ENCODE data around the gene OGDH. TPM values are rescaled to one million over a fixed set of nuclear protein-coding genes. Genes with fewer than 3 reads are reported as not detected.

OGDH gene
- total and polyA plus RNA-seq, 2 experiments from 2014 or later, result 13.5 to 76.9 TPM

- peaks cover 4% of the 10 kb centered on the region; the same call in 1 of the 2 replicates for H3K36me3 ChIP-seq (ENCODE audit: insufficient read depth)
- H3K9me2 ChIP-seq (ENCODE audit: insufficient read depth), result no peaks in the 10 kb centered on the region
- no peak overlapping the region for H3K4me3 Mint-ChIP-seq
- H3K9me3 Mint-ChIP-seq, result peaks cover 17% of the 10 kb centered on the region
- peaks cover 4% of the 10 kb centered on the region; the same call in 2 of the 3 replicates for H3K4me1 Mint-ChIP-seq
- TF ChIP-seq, protein P1, sequence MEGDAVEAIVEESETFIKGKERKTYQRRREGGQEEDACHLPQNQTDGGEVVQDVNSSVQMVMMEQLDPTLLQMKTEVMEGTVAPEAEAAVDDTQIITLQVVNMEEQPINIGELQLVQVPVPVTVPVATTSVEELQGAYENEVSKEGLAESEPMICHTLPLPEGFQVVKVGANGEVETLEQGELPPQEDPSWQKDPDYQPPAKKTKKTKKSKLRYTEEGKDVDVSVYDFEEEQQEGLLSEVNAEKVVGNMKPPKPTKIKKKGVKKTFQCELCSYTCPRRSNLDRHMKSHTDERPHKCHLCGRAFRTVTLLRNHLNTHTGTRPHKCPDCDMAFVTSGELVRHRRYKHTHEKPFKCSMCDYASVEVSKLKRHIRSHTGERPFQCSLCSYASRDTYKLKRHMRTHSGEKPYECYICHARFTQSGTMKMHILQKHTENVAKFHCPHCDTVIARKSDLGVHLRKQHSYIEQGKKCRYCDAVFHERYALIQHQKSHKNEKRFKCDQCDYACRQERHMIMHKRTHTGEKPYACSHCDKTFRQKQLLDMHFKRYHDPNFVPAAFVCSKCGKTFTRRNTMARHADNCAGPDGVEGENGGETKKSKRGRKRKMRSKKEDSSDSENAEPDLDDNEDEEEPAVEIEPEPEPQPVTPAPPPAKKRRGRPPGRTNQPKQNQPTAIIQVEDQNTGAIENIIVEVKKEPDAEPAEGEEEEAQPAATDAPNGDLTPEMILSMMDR (conservative IDR thresholded peaks at IDR 0.05; ENCODE audit: low read depth in 2 of 2), result no peak
- TF ChIP-seq, protein P2, sequence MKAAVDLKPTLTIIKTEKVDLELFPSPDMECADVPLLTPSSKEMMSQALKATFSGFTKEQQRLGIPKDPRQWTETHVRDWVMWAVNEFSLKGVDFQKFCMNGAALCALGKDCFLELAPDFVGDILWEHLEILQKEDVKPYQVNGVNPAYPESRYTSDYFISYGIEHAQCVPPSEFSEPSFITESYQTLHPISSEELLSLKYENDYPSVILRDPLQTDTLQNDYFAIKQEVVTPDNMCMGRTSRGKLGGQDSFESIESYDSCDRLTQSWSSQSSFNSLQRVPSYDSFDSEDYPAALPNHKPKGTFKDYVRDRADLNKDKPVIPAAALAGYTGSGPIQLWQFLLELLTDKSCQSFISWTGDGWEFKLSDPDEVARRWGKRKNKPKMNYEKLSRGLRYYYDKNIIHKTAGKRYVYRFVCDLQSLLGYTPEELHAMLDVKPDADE (IDR thresholded peaks at IDR 0.05), result no peak
- TF ChIP-seq, protein P3, sequence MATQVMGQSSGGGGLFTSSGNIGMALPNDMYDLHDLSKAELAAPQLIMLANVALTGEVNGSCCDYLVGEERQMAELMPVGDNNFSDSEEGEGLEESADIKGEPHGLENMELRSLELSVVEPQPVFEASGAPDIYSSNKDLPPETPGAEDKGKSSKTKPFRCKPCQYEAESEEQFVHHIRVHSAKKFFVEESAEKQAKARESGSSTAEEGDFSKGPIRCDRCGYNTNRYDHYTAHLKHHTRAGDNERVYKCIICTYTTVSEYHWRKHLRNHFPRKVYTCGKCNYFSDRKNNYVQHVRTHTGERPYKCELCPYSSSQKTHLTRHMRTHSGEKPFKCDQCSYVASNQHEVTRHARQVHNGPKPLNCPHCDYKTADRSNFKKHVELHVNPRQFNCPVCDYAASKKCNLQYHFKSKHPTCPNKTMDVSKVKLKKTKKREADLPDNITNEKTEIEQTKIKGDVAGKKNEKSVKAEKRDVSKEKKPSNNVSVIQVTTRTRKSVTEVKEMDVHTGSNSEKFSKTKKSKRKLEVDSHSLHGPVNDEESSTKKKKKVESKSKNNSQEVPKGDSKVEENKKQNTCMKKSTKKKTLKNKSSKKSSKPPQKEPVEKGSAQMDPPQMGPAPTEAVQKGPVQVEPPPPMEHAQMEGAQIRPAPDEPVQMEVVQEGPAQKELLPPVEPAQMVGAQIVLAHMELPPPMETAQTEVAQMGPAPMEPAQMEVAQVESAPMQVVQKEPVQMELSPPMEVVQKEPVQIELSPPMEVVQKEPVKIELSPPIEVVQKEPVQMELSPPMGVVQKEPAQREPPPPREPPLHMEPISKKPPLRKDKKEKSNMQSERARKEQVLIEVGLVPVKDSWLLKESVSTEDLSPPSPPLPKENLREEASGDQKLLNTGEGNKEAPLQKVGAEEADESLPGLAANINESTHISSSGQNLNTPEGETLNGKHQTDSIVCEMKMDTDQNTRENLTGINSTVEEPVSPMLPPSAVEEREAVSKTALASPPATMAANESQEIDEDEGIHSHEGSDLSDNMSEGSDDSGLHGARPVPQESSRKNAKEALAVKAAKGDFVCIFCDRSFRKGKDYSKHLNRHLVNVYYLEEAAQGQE (IDR thresholded peaks at IDR 0.05; ENCODE audit: unreplicated experiment), result no peak
- TF ChIP-seq, protein P4, sequence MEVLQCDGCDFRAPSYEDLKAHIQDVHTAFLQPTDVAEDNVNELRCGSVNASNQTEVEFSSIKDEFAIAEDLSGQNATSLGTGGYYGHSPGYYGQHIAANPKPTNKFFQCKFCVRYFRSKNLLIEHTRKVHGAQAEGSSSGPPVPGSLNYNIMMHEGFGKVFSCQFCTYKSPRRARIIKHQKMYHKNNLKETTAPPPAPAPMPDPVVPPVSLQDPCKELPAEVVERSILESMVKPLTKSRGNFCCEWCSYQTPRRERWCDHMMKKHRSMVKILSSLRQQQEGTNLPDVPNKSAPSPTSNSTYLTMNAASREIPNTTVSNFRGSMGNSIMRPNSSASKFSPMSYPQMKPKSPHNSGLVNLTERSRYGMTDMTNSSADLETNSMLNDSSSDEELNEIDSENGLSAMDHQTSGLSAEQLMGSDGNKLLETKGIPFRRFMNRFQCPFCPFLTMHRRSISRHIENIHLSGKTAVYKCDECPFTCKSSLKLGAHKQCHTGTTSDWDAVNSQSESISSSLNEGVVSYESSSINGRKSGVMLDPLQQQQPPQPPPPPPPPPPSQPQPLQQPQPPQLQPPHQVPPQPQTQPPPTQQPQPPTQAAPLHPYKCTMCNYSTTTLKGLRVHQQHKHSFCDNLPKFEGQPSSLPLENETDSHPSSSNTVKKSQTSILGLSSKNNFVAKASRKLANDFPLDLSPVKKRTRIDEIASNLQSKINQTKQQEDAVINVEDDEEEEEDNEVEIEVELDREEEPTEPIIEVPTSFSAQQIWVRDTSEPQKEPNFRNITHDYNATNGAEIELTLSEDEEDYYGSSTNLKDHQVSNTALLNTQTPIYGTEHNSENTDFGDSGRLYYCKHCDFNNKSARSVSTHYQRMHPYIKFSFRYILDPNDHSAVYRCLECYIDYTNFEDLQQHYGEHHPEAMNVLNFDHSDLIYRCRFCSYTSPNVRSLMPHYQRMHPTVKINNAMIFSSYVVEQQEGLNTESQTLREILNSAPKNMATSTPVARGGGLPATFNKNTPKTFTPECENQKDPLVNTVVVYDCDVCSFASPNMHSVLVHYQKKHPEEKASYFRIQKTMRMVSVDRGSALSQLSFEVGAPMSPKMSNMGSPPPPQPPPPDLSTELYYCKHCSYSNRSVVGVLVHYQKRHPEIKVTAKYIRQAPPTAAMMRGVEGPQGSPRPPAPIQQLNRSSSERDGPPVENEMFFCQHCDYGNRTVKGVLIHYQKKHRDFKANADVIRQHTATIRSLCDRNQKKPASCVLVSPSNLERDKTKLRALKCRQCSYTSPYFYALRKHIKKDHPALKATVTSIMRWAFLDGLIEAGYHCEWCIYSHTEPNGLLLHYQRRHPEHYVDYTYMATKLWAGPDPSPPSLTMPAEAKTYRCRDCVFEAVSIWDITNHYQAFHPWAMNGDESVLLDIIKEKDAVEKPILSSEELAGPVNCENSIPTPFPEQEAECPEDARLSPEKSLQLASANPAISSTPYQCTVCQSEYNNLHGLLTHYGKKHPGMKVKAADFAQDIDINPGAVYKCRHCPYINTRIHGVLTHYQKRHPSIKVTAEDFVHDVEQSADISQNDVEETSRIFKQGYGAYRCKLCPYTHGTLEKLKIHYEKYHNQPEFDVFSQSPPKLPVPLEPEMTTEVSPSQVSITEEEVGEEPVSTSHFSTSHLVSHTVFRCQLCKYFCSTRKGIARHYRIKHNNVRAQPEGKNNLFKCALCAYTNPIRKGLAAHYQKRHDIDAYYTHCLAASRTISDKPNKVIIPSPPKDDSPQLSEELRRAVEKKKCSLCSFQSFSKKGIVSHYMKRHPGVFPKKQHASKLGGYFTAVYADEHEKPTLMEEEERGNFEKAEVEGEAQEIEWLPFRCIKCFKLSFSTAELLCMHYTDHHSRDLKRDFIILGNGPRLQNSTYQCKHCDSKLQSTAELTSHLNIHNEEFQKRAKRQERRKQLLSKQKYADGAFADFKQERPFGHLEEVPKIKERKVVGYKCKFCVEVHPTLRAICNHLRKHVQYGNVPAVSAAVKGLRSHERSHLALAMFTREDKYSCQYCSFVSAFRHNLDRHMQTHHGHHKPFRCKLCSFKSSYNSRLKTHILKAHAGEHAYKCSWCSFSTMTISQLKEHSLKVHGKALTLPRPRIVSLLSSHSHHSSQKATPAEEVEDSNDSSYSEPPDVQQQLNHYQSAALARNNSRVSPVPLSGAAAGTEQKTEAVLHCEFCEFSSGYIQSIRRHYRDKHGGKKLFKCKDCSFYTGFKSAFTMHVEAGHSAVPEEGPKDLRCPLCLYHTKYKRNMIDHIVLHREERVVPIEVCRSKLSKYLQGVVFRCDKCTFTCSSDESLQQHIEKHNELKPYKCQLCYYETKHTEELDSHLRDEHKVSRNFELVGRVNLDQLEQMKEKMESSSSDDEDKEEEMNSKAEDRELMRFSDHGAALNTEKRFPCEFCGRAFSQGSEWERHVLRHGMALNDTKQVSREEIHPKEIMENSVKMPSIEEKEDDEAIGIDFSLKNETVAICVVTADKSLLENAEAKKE (CRISPR knock-in tag; IDR thresholded peaks at IDR 0.05), result no peak
- no peak for TF ChIP-seq CREB1 (CRISPR knock-in tag; IDR thresholded peaks at IDR 0.05; ENCODE audit: low read depth)
- no peak for TF ChIP-seq NANOG (IDR thresholded peaks at IDR 0.05; ENCODE audit: borderline replicate concordance)
- no peak for TF ChIP-seq EZH2 (IDR thresholded peaks at IDR 0.05; ENCODE audit: low read depth, unreplicated experiment)
- no peak for TF ChIP-seq EZH2phosphoT487 (IDR thresholded peaks at IDR 0.05; ENCODE audit: unreplicated experiment)
- TF ChIP-seq JUNB (IDR thresholded peaks at IDR 0.05; ENCODE audit: unreplicated experiment), result no peak
- no peak for TF ChIP-seq STAT1 (IDR thresholded peaks at IDR 0.05; ENCODE audit: unreplicated experiment)
- TF ChIP-seq ZNF114 (CRISPR knock-in tag; IDR thresholded peaks at IDR 0.05), result no peak
- no peak for TF ChIP-seq POLR2AphosphoS5 (IDR thresholded peaks at IDR 0.05; ENCODE audit: low read depth)
- TF ChIP-seq ZNF331 (CRISPR knock-in tag; IDR thresholded peaks at IDR 0.05; ENCODE audit: low read depth), result no peak
- no peak overlapping the region for H3K4me2 ChIP-seq
- no peaks in the 10 kb centered on the region for H3K27me3 Mint-ChIP-seq (ENCODE audit: insufficient read depth, low read depth, poor library complexity)
- H3K4me1 ChIP-seq (ENCODE audit: insufficient read depth), result no peaks in the 10 kb centered on the region
- H3K4me3 ChIP-seq, result no peak overlapping the region
- peaks cover 58% of the 10 kb centered on the region for H3K36me3 Mint-ChIP-seq (ENCODE audit: low read depth)
- no peak for ATAC-seq
- H3K27ac Mint-ChIP-seq, result no peak overlapping the region
- no peaks in the 10 kb centered on the region for H3F3A ChIP-seq (replicated peaks; ENCODE audit: low read depth)
- H3K27ac ChIP-seq (ENCODE audit: low read depth), result no peak overlapping the region
- DNase-seq (ENCODE audit: low spot score), result no peak
- H3K79me2 ChIP-seq (replicated peaks; ENCODE audit: insufficient read depth), result peaks cover 9% of the 10 kb centered on the region; the same call in 1 of the 2 replicates
- H2AFZ ChIP-seq, result no peak overlapping the region
- H3K27me3 ChIP-seq (ENCODE audit: insufficient read depth), result no peaks in the 10 kb centered on the region
- no peaks in the 10 kb centered on the region; the same call in 1 of the 2 replicates for H4K20me1 ChIP-seq (replicated peaks; ENCODE audit: insufficient read depth)
Measured at GRCh38 chr7:44661233-44661632, 54.8 kb downstream of the OGDH start.

All from GM23338 (cell line).